ENCODE measurements around the gene DISP3.

Gene DISP3

DNA sequence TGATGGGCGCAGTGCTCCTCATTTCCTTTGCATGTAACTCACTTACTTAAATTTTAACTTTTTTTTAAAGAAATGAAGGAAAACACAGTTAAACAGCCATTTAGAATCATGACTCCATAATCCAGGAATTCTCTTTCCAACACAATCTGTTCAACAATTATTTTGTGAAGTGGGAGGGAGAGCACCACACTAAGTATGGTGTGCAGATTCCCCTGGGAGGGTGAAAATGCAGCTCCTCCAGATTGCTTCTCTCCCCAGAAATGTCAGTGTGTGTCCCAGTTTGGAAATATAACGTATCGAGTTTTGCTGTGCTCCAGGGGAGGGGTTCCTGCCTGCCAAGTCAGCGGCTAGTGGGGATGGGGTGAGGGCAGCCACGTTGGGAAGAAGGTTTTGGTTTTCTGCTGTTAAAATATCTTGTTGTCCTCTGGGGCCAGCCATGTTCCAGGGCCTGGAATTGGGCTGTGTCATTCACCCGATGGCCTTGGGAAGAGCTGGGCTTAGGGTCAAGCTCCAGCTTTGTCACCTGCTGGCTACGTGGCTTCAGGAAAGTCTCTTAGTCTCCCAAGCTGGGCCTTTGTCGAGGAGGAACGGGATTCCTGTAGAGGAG lies 17.3 kb upstream of the DISP3 start:
- DNase-seq (ENCODE audit: low read depth in 3 of 3), result no peak

GRCh38 chr1:11462224-11462923 lies 16.6 kb upstream of the DISP3 start:
- no peak for DNase-seq (ENCODE audit: low read depth in 3 of 3)

GRCh38 chr1:11463177-11463576 lies 15.8 kb upstream of the DISP3 start:
- no peak for DNase-seq (ENCODE audit: low read depth in 3 of 3)

DNA sequence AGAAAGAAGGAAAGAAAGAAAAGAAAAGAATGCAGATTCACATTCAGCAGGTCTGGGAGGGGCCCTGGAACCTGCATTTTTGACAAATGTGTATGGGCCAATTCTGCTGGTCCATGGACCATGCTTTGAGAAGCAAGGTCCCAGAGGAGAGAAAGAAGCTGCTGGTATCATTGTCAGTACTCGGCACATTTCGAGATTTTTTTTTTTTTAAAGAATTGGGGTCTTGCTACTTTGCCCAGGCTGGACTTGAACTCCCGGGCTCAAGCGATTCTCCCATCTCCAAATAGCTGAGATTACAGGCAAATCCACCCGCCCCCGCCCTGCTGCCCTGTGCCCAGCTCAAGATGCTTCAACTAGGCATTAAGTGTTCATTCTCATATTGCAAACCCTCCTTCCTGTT lies 13.6 kb upstream of the DISP3 start:
- DNase-seq (ENCODE audit: low read depth in 3 of 3), result no peak

GRCh38 chr1:11466416-11466815 lies 12.5 kb upstream of the DISP3 start:
- DNase-seq (ENCODE audit: low read depth in 3 of 3), result no peak

- DNase-seq (ENCODE audit: low read depth in 3 of 3), result no peak
These were observed 10.1 kb upstream of the DISP3 start for GRCh38 chr1:11468878-11469277.

DNA sequence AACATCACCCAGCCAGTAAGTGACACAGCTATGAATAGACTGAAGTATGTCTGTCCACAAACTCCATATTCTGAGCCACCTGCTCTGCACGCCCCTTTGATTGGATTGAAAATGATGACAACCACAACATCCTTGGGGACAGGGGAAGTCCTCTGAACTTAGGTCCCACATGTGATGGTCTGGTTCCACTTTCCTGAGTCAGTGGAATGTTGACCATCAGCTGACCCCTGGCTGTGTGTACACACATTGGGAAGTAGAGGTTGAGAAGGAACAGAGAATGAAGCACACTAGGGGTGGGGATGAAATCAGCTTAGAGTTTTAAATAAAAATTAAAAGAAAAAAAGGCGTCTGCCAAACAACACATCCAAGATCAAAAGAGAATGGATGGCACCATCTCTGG lies 8.0 kb upstream of the DISP3 start:
- no peak for DNase-seq (ENCODE audit: low read depth in 3 of 3)

DNA sequence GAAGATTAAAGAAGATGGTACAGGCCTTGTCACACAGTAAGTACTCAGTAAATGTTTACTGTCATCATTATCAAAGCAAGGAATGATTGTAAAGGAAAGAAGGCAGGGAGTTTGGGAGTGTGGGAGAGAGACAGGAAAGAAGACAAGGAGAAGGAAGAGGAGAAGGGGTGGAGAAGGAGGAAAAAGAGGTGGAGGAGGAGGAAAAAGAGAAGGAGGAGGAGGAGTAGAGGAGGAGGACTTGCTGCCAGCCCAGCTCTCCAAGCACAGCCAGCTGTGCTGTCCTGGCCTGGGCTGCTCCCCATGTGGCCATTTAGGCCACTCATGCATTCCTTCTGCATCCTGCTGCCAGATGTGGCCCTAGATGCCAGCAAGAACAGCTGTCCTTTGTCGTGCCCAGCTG lies 7.5 kb upstream of the DISP3 start:
- no peak for DNase-seq (ENCODE audit: low read depth in 3 of 3)

DNA sequence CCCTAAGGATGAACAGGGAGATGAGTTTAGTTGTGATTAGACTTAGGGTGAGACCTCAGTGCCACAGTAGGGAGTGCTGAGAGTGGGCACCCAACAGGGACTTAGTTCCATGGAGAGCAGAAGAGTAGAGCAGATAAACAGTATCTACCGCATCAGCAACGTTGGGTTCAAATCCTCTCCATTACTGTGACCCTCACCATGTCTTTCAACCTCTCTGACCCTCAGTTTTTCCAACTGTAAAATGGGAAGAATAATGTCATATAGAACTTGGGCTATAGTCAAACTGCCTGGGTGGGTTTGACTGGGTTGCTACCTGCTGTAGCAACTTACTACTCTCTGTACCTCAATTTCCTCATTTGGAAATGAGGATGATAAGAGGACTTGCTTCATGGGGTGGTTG lies 6.7 kb upstream of the DISP3 start:
- DNase-seq (ENCODE audit: low read depth in 3 of 3), result no peak

DNA sequence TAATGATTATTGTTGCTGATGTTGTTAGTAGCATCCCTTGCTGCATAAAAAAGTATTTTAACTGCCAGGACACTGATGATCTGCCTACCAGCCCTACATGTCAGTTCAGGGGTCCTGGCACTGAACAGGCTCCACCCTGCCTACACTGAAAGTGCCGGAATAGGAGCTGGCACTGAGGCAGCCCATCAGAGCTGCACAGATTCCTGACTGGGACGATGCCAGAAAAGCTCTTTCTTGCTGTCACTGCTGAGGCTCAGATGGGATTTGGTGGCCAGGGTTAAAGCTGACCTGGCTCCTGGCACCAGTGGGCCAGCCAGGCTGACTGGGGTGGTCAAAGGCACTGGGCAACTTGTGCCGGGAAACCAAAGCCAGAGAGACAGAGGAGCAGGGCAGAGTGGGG lies 6.2 kb upstream of the DISP3 start:
- DNase-seq (ENCODE audit: low read depth in 3 of 3), result no peak

- DNase-seq (ENCODE audit: low read depth in 3 of 3), result no peak
These were observed 5.4 kb upstream of the DISP3 start for GRCh38 chr1:11473491-11474034.

GRCh38 chr1:11474826-11475225 lies 4.1 kb upstream of the DISP3 start:
- DNase-seq (ENCODE audit: low read depth in 3 of 3), result no peak

DNA sequence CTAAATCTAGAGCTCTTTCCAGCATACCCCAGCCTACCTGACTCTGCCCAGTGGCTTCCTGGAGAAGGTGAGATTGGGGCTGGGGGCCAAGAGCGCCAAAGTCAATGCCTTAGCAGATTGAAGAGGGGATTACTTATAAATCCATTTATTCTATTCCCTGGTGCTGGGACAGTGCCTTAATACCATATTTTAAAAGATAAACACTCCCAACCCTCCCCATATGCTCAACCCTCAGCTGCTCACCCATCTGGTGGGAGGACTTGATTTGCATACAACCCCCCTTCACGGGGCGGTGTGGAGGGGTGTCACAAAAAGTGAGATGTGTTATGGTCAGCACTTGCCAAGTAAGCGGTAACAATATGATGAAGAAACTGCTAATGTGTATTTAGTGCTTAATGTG lies 3.2 kb upstream of the DISP3 start:
- no peak for DNase-seq (ENCODE audit: low read depth in 3 of 3)

- DNase-seq (ENCODE audit: low read depth in 3 of 3), result no peak
These were observed 522 bp downstream of the DISP3 start for GRCh38 chr1:11479375-11479979.

DNA sequence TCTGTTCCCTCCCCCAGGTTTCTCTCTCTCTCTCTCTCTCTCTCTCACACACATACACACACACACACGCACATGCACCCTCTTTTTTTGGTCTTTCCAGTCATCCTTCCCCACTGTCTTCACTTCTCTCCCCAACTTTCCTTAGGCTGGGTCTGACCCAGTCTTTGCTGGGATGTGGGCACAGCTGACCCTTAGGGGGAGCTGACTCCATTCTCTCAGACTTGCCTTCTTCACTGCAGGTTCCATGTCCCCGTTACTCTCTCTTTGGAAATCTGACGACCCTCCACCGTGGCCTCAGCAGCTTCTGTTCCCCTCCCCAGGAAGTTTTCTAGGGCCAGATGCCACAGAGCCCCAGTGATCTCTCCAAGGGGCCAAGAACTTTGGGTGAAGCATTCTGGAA lies 2.1 kb downstream of the DISP3 start:
- no peak for DNase-seq (ENCODE audit: low read depth in 3 of 3)

DNA sequence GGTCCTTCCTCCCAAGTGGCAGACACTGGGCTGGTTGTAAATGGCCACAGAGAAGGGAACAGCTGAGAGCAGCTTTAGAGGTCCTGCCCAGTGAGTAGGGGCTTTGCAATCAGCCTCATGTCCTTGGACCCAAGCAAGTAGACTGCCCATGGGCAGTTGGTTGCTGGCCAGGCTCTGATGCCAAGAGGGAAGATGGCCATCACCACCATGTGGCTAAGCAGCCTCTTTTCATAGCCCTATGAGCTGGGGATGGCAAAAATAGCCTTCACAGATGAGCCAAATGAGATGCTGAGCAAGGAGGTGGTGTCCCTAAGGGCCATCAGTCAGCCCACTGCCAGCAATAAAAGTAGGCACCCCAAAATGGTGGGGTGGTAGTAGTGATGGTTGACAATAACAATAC lies 3.2 kb downstream of the DISP3 start:
- DNase-seq (ENCODE audit: low read depth in 3 of 3), result no peak

DNA sequence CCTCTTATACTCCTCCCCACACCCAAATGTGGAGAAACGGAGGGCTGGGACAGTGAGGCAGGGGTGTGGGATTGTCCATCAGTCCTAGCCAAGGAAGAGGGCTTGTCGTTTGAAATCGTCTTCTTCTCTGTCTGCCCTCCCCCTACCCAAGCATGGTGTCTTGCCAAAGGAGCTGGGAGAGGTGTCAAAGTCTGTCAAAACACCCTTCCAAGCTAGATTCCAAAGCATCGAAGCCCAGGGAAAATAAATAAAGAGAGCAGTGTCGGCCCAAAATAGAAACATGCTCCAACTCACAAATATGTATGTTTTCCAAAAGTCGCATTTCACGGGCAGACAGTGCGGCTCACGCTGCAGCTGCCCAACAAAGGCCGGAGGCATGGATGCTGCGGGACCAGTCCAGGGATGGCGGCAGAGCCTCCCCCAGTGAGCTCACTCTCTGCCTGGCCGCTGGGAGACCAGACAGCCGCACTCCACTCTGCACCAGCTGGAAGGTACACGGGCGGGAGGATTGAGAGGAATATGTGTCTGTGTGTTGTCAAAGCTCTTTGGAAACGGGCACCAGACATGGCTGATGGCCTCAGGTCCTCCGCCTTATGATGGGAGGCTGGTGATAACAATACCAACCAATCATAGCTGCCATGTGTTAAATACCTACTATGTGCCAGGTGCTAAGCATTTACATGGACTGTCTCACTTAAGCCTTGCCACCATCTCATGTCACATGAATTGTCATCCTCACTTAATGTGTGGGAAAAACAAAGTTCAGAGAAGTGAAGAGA lies 3.9 kb downstream of the DISP3 start:
- no peak for DNase-seq (ENCODE audit: low read depth in 3 of 3)

DNA sequence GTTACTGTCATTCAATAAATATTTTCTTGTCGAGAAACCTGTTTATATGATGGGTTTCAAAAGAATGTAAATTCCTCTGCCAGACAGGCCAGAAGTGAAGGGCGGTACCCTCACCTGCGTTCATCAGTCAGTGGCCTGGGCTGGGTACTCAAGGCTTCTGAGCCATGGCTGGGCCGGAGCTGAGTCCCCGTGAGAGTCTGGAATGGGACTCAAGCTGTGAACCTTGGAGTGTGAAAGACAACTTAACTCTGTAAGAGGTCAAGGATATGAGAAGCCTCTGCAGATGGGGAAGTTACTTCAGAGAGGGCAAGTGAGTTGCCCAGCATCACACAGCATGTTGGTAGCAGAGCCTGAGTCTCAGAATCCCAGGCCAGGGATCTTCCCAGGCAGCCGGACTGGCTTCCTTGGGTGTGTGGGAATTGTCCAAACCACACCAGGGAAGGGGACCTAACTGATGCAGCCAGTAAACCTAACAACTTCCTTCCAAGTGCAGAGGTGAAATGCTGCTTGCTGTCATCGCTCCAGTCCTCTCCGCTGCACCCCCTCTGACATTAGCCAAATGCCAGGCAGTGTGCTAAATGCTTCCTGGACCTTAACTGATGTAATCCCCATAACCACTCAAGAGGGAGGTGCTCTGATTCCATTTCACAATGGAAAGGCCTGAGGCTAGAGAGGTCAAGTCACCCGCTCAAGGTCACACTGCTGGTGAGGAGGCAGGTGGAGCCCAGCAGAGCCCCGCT lies 4.8 kb downstream of the DISP3 start:
- no peak for DNase-seq (ENCODE audit: low read depth in 3 of 3)

DNA sequence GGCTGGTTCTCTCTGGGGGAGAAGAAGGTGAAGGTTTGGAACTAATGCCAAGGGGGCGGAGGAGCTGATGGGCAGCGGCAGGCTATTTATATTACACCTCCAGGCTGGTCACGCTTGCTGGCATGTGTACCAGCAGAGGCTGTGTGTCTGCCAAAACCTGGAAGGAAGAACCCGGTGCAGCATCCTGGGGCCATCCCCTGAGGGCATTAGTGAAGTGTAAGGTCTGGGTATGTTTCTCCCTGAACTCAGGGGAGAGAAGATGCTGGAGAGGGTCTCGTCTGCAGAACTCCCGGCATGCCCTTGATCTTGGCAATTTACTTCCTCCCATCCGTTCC lies 5.3 kb downstream of the DISP3 start:
- DNase-seq (ENCODE audit: low read depth in 3 of 3), result no peak

DNA sequence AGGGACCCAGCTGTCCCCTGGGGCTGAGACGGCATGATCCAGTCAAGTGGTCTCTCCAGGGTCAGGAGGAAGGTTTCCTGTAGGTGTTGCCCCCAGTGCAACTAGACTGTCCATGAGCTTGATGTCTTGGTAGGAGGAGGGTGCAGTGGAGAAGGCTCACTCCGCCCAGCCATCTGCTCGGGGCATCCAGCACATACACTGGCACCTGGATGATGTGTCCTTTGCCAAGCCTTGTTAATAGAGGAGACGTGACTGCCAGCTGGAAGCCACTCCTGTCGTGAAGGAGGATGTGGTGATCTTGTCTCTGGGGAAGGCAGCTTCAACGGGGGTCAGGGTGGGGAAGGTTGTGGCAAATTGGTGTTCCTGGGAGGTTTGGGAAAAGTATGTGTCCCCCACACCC lies 6.2 kb downstream of the DISP3 start:
- no peak for DNase-seq (ENCODE audit: low read depth in 3 of 3)

DNA sequence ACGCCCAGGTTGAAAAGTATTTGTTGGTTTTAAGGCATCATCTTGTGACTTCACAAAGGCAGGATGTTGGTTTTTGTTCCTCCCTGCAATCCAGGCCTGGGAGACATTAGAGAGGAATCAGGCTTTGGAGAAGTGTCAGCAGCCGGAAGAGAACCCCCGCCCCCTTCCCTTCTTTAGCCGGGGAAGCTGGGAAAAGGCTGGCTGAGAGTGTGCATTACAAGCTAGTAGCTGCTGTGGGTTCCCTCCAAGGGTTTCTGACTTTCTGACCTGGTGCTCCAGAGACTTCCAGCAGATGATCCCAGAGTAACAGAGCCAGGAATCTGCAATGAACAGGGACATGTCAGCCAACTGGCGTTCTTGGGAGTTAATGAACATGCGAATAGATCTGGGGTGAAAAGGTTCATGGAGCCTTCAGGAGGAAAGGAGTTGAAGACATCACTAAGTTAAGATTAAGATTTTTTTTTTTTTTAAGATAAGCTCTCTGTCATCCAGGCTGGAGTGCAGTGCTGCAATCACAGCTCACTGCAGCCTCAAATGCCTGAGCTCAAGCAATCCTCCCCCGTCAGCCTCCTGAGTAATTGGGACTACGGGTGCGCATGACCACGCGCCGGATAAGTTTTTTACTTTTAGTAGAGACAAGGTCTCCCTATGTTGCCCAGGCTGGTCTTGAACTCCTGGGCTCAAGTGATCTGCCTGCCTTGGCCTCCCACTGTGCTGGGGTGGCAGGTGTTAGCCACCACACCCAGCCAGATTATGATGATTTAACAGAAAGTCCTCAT lies 7.5 kb downstream of the DISP3 start:
- no peak for DNase-seq (ENCODE audit: low read depth in 3 of 3)

Data from stimulated activated CD4-positive, alpha-beta T cell treated with anti-CD3 and anti-CD28 coated beads, TNF-alpha, amount 100 ng/mL, for 24 hours (primary cell).